Activated CD8-positive, alpha-beta memory T cell treated with anti-CD3 and anti-CD28 coated beads for 4 hours (primary cell): Measurements from ENCODE around the gene DNAH5.

Experiments used
- DNase-seq, 2 donors: peaks; one replicate each; pipeline ENCODE4 v3.0.0-alpha.2; 2020; ENCODE audit warnings: low read depth in 2 of 2

The DNAH5 gene

GRCh38 chr5:13943676-13944075, 812 bp downstream of the DNAH5 start:
- DNase-seq: no peak

GRCh38 chr5:13941468-13941867, 3.0 kb downstream of the DNAH5 start:
- no peak for DNase-seq

GRCh38 chr5:13939638-13940037, 4.8 kb downstream of the DNAH5 start:
- no peak for DNase-seq

- DNase-seq: no peak
Observed at GRCh38 chr5:13934921-13935320, 9.6 kb downstream of the DNAH5 start.

- DNase-seq: no peak
Observed at GRCh38 chr5:13934125-13934524, 10.4 kb downstream of the DNAH5 start.

- no peak for DNase-seq
Observed at GRCh38 chr5:13932561-13932960, 11.9 kb downstream of the DNAH5 start.

GRCh38 chr5:13932011-13932410, 12.5 kb downstream of the DNAH5 start:
- no peak for DNase-seq

- no peak for DNase-seq
Observed at GRCh38 chr5:13930541-13931171, 13.8 kb downstream of the DNAH5 start.

- DNase-seq: no peak
Observed at GRCh38 chr5:13926731-13927130, 17.8 kb downstream of the DNAH5 start.

- DNase-seq: no peak
Observed at GRCh38 chr5:13921578-13921977, 22.9 kb downstream of the DNAH5 start.

- DNase-seq: no peak
Observed at GRCh38 chr5:13919786-13920185, 24.7 kb downstream of the DNAH5 start.

- no peak for DNase-seq
Observed at GRCh38 chr5:13919087-13919486, 25.4 kb downstream of the DNAH5 start.

GRCh38 chr5:13917061-13917460, 27.4 kb downstream of the DNAH5 start:
- no peak for DNase-seq

- DNase-seq: no peak
Observed at GRCh38 chr5:13913962-13914361, 30.5 kb downstream of the DNAH5 start.

GRCh38 chr5:13910637-13911288, 33.7 kb downstream of the DNAH5 start:
- DNase-seq: no peak

- DNase-seq: no peak
Observed at GRCh38 chr5:13910201-13910600, 34.3 kb downstream of the DNAH5 start.

GRCh38 chr5:13909271-13909670, 35.2 kb downstream of the DNAH5 start:
- DNase-seq: no peak

- DNase-seq: no peak
Observed at GRCh38 chr5:13898569-13898968, 45.9 kb downstream of the DNAH5 start.

- no peak for DNase-seq
Observed at GRCh38 chr5:13878357-13878756, 66.1 kb downstream of the DNAH5 start.

- DNase-seq: no peak
Observed at GRCh38 chr5:13866792-13867191, 77.7 kb downstream of the DNAH5 start.

- no peak for DNase-seq
Observed at GRCh38 chr5:13865312-13865711, 79.2 kb downstream of the DNAH5 start.

- no peak for DNase-seq
Observed at GRCh38 chr5:13860146-13860545, 84.3 kb downstream of the DNAH5 start.

- DNase-seq: no peak
Observed at GRCh38 chr5:13859270-13860065, 85.0 kb downstream of the DNAH5 start.
